GM10847 (cell line): Measurements from ENCODE around the gene DISP2.

Experiments
- POLR2A ChIP-seq: IDR thresholded peaks from 2 replicates; pipeline ENCODE4 v1.6.1; 2011; ENCODE audit not compliant: insufficient read length; ENCODE audit errors: extremely low read depth

Gene DISP2, protein sequence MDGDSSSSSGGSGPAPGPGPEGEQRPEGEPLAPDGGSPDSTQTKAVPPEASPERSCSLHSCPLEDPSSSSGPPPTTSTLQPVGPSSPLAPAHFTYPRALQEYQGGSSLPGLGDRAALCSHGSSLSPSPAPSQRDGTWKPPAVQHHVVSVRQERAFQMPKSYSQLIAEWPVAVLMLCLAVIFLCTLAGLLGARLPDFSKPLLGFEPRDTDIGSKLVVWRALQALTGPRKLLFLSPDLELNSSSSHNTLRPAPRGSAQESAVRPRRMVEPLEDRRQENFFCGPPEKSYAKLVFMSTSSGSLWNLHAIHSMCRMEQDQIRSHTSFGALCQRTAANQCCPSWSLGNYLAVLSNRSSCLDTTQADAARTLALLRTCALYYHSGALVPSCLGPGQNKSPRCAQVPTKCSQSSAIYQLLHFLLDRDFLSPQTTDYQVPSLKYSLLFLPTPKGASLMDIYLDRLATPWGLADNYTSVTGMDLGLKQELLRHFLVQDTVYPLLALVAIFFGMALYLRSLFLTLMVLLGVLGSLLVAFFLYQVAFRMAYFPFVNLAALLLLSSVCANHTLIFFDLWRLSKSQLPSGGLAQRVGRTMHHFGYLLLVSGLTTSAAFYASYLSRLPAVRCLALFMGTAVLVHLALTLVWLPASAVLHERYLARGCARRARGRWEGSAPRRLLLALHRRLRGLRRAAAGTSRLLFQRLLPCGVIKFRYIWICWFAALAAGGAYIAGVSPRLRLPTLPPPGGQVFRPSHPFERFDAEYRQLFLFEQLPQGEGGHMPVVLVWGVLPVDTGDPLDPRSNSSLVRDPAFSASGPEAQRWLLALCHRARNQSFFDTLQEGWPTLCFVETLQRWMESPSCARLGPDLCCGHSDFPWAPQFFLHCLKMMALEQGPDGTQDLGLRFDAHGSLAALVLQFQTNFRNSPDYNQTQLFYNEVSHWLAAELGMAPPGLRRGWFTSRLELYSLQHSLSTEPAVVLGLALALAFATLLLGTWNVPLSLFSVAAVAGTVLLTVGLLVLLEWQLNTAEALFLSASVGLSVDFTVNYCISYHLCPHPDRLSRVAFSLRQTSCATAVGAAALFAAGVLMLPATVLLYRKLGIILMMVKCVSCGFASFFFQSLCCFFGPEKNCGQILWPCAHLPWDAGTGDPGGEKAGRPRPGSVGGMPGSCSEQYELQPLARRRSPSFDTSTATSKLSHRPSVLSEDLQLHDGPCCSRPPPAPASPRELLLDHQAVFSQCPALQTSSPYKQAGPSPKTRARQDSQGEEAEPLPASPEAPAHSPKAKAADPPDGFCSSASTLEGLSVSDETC (N-terminal part only)

DNA sequence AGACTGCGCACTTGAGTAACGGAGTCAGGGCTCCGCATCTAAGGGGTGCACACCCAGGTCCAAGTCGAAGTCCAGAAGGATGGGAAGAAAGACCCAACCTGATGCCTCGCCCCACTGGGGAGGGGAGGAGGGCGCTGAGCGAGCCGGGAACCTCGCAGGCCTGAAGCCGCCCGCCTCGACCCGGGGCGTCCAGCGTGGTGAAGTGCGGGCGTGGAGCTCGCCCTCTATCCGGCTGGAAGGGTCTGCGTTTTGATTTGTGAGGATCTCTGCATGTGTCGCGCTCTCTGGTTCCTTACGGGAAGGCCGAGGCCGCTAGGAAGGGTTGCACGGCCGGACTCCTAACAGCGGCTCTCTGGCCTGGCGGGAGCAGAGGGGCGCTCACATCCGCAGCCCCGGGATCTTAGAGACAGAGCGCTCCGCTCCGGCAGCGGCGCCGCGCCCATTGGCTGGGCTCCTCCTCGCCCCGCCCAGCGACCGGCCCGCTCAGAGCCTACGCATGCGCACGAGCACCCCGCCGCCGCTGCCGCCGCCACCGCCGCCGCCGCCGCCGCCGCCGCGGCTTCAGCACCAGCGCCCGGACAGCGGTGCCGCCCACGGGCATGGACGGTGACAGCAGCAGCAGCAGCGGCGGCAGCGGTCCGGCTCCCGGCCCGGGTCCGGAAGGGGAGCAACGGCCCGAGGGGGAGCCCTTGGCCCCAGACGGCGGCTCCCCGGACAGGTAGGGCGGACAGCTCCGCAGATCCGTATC, at the start of gene DISP2:
TSS of gene DISP2 (plus strand) at position 497 of the 748 bp plus-strand sequence. CDS start at position 600, 103 bp downstream.
- TF ChIP-seq POLR2A, result no peak

DNA sequence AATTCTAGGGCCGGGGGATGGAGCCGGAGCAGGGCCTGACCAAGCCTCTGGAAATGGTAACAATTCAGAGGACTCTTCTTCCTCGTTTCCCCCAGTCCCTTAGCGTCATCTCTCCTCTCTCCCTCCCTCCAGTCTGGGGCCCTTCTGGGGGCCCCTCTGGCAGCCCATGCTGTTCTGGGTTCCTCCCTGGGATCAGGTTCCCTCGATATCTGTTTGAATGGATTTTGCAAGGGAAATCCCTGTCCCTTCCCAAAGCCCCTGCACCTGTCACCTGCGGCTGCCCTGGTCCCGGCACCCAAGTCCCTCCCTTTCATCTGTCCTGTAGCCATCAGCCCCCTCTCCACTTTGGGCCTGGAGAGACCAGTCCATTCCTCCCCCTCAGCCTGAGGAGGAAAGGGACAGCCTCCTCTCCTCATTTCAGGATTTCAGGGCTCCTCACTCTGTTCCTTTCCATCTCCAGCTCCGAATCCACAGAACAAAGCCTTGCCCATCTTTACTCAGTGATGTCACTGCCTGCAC, 48.6 kb upstream of the DISP2 start:
- no peak for TF ChIP-seq POLR2A

DNA sequence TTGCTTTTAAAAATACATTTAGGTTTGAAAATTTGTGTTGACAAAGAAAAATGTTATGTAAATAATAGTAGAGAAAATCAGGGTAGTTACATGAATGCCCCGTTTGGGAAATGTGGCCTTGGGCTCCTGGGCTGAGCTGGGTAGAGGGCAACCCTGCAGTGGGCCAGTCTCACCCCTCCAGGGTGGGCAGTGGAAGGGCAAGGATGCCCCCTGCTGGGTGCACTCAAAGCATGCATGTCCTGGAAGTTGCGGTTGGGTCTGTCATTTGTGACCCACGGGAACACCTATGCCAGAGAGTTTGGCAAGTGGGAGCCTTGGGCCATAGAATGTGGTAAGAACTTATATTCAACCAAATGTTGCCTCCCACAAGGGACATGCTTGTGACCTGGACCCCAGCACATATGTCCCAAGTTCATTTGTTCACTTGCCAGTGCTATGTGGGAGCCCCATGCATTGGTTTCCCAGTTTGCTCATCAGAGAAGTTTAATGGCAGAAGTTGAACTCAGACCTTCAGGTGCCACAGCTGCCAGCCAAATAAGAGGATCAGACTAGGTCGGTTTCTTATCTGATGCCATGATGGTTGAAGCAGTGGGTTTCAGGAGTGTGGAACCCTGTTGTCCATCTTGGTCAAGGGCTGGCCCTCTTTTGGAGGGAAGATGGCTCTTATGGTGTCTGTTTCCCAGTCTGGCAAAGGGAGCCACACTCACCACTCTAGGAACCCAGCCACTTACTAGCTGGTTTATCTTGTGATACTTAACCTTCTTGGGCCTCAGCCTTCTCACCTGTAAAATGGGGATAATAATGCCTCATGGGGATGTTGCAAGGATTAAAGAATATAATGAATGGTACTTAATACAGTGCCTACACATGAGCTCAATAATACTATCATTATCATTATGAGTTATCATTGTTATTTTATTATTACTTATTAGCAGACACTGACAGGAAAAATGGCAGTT, 47.7 kb upstream of the DISP2 start:
- no peak for TF ChIP-seq POLR2A

DNA sequence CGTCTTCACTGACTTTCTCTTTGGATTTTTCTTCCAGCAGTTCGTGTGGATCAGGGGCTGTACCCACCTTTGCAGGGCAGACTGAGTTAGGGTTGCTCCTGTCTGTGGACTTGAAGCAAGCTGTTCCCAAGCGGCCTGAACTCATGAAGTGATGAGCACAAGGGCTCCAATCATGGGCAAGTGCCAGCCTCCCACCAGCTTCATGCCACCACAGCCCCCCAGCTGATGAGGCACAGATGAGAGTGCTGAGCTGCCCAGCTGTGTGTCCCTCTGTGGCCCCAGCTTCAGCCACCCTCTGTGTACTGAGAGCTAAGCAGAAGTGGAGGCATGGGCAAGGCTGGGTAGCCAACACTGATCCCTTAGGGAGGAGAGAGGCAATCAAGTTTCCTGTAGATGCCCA, 47.0 kb upstream of the DISP2 start:
- TF ChIP-seq POLR2A, result no peak

DNA sequence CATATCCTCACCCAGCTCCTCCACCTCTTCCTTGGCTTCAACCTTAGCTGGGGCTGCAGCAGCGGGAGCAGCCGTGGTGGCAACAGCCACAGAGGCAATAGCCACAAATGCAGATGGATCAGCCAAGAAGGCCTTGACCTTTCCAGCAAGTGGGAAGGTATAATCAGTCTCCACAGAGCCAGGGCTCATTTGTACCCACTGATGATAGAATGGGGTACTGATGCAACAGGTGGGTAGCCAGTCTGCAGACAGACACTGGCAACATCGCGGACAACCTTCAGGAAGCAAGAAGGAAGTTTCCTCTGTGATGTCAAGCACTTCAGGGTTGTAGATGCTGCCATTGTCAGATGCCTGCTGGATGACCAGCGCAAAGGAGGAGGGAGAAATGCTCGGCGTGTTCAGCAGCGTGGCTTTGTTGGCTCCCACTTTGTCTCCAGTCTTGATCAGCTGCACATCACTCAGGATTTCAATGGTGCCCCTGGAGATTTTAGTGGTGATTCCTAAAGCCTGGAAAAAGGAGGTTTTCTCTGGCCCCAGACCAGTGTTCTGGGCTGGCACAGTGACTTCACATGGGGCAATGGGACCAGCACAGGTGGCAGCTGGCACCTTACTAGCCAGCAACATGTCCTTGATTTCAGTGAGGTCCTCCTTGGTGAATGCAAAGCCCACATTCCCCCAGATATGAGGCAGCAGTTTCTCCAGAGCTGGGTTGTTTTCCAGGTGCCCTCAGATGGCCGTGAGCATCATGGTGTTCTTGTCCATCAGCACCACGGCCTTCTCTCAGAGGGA, 45.5 kb upstream of the DISP2 start:
- no peak for TF ChIP-seq POLR2A

DNA sequence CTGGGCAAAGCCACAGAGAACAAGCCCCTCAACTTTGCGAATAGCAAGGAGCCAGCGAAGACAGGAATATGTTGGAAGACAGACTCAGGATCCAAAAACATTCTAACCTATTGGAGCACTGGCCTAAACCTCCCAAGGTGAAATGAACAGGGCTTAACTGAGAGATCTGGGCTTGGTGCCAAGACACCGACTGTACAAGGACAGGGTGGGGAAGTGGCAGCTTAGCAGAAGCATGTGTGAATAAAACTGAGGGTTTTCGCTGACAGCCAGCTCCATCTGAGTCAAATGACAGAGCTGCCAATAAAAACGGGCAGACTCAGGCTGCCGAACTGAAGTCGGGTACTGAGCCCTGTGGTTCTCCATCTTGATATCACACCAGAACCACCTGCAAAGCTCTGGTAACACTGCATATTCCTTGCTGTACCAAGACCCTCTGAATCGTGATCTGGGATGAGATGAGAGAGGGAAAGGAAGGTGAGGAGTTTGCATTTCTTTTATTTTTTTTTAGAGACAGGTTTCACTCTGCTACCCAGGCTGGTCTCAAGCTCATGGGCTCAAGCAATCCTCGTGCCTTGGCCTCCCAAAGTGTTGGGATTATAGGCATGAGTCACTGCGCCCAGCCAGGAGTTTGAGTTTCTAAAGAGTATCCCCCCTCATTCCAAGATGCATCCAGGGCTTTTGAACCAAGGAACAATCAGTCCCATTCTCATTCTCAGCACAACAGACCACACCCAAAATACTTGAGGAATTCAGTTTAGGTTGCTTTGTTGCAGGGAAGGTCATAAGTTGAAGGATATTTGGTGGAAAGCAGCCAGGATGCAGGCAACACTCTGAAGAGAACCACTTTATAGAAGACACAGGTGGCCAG, 44.3 kb upstream of the DISP2 start:
- no peak for TF ChIP-seq POLR2A

DNA sequence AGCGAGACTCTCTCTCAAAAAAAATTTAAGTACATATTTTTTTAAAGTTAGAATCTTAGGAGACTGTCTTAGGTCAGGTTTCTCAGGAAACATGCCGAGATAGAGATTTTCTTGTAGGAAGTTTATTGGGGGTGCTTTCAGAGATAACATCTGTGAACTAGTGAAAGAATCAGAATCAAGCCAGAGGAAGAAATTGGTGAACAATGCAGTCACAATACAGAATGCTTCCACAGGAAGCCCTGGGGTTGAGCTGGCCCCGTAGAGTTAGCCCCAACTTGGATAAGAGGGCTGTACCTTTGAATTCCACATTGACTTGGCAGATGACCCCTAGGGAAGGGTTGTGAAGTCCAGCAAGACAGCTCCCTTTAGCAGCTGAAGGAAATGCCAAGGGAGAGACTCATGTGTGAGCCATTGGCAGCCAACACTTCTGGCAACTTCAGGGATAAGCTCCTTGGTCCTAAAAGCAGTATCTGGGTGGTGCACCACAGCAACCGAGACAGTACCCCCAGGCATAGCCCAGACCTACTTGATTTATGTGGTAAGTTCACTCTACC, 43.2 kb upstream of the DISP2 start:
- TF ChIP-seq POLR2A, result no peak

DNA sequence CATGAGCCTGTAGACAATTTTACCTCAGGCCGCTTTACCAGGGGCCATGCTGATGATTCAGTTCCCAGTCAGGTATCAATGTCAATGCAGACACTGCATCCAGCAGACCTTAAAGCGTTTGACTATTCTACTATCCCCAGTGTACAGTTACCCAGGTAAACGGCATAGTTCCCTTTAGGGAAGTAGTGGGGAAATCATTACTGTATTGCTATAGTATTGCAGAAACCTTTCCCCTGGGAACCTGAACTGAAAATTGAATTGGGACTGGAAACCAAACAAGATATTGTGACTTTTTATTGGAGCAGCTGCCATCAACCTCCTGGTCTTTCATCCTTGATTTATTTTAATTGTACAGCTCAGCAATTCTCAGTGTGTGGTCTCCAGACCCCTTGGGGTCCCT, 41.1 kb upstream of the DISP2 start:
- no peak for TF ChIP-seq POLR2A

DNA sequence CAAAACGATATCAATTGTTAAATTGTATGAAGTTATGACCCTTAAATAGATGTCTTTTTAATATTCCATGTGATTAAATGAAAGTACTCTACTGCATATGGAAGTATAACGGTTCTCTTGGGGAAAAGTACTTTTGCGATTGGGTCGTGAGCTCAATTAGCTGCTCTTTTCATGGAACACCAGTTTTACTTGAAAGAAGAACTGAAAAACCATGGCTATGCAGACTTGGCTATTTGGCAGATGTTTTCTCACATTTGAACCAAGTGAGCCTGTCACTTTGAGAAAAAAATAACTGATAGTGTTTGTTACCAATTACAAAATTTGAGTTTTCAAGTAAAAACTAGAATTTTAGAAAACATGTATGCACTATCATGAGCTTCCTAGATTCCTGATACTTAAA, 40.4 kb upstream of the DISP2 start:
- TF ChIP-seq POLR2A, result no peak

DNA sequence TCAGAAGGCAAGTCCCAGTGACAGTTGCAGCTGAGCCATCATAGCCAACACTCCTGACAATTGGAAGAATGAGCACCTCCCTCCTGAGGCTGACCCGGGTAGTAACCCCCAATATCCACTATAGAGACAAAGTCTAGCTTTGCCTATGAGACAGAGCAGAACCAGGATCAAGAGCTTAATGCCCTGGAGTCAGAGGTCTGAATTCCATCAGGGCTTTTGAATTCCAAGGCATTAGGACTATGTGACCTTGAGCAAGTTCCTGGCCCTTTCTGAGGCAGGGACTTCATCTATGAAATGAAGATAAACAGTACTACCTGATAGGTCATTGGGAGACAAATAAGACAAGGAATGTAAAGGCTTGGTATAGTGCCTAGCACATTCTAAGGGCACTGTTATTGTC, 37.6 kb upstream of the DISP2 start:
- TF ChIP-seq POLR2A, result no peak

DNA sequence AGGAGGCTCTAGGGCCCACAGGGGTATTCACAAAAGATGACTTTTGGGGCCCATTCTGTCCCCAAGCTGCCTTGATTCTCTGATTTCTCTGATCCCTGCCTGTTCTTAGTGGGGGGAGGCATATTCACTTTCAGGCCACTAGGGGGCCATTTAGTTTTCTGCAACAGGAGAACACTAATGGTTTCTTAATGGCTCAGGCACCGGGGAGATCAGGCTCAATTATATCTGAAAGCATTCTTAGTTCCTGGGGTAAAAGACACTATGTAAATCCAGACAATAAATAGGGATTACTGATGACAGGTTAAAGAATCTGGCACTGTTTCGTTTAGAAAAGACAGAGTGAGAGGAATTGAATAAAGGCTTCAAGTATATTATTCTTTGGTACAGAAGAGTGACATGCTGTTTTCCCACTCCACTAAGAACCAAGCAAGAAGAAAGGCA, 37.1 kb upstream of the DISP2 start:
- TF ChIP-seq POLR2A, result no peak
